DOHH2 (cell line): ENCODE results near the gene TRIM37.

Experiments used
- CTCF ChIP-seq: fragments of 200-600 bp; sonication (generic); IDR thresholded peaks from one replicate; pipeline ENCODE4 v1.5.1; 2014; ENCODE audit warnings: antibody characterized with exemption, mild to moderate bottlenecking, low read depth, low read length; ENCODE audit not compliant: poor library complexity, severe bottlenecking
- EZH2phosphoT487 ChIP-seq: fragments of 200-600 bp; sonication (generic); IDR thresholded peaks from 2 replicates; pipeline ENCODE4 v1.6.1; 2017; ENCODE audit warnings: borderline replicate concordance, mild to moderate bottlenecking, antibody characterized with exemption, low read length, moderate library complexity, mixed read lengths

DNA sequence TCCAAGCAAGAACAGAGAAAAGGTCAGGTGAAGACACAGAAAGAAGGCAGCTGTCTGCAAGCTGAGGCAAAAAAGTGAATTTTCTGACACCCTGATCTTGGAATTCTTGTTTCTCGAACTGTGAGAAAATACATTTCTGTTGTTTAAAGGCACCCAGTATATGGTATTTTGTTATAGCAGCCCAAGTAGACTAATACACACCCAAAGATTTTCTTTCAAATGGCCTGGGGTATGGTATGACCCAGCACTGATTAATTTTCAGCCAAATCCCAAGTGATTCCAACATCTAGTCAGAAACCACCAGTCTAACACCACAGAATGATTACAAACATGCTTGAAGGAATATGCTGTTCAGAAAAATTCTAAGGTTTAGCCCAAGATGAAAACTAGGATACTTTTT is 36.8 kb downstream of the TRIM37 start:
- TF ChIP-seq CTCF: no peak
- no peak for TF ChIP-seq EZH2phosphoT487
